ENCODE measurements around the gene AMPH.

The AMPH gene

DNA sequence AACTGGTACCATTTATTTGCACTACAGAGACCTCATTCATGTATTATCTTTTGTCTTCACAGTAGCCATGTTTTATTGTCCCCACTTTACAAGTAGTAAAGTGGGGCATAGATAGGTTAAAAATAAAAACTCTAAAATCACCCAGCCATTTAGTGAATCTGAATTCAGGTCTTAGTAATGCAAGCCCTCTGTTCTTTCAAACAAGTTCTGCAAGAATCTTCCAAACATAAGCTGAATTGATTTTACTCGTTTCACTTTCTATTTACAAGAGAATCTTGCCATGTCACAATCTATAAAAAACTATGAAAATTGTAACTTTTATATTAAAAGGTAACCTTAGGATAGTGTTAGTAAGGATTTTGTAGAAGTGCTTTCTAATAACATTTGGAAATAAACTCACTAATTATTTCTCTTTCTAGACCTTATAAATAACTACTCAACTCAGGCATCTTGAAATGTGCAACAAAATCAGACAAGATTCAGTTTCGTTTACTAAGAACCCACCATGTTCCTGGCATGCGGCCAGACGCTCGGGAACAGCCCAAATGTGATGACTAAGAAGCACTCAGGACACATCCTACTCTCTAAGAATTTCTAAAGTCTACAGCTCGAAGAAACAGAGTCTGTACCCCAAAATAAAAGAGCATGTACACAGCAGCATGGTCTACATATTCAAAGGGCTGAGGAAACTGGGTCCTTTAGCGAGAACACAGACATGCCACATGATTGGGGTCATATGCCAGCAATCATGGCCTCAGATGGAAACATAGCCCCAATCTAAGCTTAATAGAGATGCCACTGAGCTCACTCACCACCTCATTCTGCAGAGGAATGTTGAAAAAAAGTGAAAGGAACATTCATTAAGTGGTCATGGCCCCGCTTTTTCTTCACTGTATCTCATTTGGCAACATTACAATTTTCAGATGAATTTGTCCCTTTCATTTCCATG is 167.6 kb downstream of the AMPH start:
- peak; percentile 79 for DNase-seq (ENCODE audit: low read depth)

- no peak for DNase-seq (ENCODE audit: low read depth)
These were observed 168.4 kb downstream of the AMPH start for GRCh38 chr7:38462819-38463218.

GRCh38 chr7:38461887-38462286 is 169.3 kb downstream of the AMPH start:
- no peak for DNase-seq (ENCODE audit: low read depth)

DNA sequence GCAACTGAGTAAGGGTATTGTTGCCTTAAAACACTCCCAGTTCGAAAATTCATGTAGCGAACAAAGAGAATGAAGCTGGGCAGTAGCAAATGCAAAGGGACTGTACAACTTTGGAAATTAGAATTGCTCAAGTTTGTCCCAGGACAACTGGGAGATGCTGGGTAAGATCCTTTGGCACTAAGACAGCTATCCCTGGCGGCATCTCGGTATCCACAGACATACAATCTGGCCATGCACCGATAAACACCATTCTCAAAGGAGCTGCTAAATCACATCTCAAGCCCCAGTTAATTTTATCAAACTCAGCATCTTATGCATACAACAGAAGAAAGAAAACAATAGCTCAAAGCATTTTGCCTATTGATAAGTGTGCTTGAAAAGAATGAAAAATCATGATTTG is 177.3 kb downstream of the AMPH start:
- DNase-seq (ENCODE audit: low read depth) = no peak

DNA sequence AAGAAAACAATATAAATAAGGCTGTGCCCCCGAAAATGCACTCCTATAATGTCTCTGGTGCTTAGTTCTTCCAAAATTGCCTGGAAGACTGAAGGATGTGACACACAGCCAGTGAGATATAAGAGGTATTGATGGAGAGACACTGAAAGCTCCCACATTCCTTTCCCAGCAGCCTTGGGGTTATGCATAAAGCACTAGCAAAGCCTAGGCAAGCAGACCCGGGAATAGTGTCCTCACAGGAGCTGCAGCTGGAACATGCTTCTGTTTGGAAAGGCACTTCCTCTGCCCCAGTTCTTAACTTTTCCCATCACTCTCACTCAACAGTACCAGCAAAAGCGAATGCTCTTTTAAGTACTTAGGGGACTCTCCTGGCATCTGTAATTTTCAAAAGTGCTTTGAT is 178.0 kb downstream of the AMPH start:
- DNase-seq (ENCODE audit: low read depth) = no peak

- no peak for DNase-seq (ENCODE audit: low read depth)
These were observed 178.5 kb downstream of the AMPH start for GRCh38 chr7:38452681-38453108.

DNA sequence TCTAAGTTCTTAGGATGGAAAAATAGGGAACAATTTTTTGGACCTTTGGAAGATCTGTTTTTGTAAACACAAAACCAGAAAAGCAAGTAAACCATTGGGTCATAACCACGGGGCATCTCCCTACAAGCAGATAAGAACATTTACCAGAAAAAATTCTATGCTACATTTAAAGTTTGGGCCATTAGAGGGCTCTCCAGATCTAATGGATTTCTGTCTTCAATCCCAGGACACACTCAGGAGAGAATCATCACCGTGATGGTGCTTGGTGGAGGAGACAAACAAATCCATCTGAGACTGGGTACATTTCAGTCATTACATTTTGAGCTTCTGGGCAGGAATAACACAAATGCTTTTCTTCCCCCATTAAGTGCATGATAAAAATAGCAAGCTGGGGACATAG is 179.3 kb downstream of the AMPH start:
- no peak for DNase-seq (ENCODE audit: low read depth)

DNA sequence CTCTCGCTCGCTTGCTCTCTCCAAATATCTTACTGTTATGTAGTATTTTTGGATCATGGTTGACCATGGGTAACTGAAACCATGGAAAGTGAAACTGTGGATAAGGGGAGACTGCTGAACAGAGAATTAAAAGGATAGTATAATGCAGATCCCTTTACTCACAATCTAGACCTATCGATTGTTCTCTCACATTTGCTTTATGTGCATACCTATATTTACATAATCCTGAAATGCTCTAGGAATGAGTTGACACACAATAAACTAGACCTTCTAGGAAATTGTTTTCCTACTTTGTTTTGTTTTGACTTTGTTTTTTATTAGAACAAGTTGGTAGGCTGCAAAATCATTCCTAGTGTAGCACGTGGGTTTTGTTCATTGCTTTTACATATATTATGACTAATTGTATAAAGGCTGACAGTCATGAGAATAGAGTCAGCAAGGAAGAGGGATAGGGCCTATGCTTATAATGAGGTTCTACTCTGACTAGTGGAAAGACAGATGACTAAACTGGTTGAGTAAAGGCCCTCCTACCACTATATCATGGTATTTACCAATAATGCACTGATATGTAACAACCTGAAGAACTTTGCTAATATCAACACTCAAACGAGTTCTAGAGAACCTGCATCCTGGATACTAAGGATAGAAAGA is 182.5 kb downstream of the AMPH start:
- no peak for DNase-seq (ENCODE audit: low read depth)

DNA sequence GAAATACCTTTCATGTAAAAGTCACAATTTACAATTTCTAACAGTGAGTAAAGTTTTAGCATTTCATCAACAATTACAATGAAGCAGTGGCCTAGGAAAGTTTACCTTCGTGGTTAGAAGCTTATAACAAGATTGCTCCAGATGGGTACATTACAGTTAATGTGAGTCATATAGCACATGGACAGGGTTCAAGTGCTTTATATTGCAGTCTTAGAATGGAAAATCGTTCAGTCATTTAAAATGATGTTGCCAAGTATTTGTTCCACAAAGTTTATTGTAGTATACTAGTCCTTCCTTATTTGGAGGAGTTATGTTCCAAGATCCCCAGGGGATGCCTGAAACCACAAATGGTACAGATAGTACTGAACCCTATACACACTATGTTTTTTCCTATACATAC is 183.1 kb downstream of the AMPH start:
- DNase-seq (ENCODE audit: low read depth) = no peak

DNA sequence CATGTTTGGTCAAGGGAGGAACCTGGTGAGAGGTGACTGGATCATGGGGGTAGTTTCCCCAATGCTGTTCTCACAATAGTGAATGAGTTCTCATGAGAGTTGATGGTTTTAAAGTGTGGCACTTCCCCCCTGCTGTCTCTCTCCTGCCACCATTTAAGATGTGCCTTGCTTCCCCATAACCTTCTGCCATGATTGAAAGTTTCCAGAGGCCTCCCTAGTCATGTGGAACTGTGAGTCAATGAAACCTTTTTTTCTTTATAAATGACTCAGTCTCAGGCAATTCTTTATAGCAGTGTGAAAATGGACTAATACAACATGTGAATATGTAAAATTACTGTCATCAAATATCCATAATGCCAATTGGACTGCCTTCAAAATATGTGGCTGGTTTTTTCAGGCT is 192.2 kb downstream of the AMPH start:
- no peak for DNase-seq (ENCODE audit: low read depth)

DNA sequence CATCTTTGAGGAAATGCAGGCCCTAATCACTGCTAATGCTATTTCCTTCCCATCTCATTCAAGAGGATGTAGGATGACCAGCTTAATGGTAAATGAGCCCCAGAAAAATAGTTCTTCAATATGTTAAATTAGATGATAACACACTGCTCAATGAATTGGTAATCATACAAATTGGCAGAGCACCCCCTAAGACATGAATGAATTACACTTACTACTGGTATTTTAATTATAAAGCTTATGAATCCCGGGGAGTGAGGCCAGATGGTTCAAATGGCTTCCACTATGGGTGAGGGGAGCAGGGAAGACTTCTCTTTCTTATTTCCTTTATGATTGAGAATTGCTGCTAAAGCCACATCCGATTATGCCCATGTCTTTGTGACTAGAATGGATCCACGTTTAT is 198.5 kb downstream of the AMPH start:
- no peak for DNase-seq (ENCODE audit: low read depth)

DNA sequence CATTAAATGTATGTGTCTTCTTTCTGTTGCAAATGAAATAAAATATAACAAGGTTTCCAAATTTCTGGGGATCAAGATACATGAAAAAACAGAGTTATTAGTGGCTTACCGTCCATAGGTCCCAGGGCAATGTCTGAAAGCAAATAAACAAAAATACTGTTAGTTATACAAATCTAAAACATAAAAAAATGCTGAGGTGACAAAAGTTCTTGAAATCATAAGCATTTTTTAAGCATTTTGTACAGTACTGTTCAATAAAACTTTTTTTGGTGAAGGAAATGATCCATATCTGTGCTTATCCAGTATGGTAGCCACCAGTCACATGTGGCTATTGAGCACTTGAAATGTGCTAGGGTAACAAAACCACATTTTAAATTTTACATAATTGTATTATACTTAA is 199.1 kb downstream of the AMPH start:
- no peak for DNase-seq (ENCODE audit: low read depth)

DNA sequence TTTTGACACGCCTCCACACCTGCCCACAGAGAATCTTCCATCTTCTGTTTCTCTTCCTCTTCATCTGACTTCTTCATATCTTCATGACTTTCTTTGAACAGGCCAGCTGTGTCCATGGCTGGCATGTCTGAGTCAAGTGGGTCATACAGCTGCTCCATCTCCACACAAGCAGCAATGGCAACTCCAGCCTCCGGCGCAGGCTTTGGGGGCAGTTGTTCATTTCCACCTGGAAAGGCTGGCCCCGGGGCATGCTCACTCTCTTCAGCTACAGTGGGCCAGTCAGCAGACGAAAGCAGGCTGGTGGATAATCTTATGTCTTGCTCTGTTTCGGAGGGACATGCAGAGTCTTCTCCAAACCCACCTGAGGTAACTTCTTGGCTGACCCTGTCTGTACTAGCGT is 202.1 kb downstream of the AMPH start:
- no peak for DNase-seq (ENCODE audit: low read depth)

DNA sequence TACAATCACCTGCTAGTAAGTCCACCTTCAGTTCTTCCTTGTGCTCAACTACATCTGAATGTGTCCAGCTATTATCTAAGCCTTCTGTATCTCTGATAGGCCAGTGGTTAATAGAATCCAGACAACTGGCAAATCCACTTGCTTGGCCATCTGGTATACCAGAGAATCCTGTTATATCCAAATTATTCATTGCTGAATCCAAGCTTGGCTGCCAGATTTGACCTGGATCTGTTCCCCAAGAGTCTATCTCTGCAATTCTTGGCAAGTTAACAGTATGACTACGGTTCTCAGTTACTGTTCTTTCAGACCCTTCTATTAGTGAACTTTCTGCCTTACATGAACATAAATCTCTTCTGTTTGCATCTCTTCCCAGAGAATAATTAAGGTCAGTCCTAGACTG is 203.1 kb downstream of the AMPH start:
- no peak for DNase-seq (ENCODE audit: low read depth)

DNA sequence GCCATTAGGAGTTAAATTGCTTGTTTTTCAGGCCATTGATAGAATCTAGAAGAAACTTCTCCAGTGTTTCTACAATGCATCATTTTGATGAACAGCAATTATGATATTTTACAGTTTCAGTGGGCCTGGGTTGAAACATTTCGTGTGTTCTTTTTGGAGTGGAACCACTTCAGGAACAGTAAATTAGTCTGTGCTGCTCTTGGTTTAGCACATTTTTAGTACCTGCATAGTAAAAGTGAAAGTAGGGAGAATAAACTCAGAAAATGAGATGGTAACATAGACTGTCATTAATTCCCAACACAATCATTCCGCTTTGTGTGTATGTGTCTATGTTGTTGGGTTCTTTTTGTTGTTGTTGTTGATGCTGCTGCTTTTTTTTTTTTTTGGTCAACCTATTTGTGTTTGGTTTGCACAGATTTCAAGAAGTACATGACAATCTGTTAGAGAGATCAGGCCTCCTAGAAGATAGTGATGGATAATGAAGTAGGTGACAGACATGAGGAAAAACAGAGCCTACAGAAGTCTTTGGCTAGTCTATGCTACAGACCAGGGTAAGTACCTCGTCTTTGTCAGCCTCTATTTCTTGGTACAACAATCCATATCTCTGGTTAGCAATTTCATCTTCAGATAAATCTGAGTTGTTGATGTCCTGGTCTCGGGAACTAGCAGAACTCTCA is 203.8 kb downstream of the AMPH start:
- DNase-seq (ENCODE audit: low read depth) = no peak

DNA sequence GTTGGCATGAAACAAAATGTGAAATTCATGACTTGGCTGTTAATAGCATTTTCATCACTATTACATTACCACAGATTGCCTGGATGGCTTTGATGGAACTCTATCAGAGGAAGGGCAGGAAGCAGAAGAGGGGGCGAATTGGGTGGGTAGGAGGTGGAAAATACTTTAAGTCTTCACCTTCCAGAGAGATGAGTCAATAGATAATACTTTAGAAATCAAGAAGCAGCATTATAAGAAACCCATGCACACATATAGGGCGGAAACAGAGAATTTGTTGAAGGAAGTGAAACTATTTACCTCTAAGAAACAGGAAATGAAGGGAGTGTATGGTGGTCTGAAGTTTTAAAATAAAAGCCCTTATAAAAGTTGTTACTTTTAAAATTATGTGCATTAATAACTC is 205.7 kb downstream of the AMPH start:
- DNase-seq (ENCODE audit: low read depth) = no peak

DNA sequence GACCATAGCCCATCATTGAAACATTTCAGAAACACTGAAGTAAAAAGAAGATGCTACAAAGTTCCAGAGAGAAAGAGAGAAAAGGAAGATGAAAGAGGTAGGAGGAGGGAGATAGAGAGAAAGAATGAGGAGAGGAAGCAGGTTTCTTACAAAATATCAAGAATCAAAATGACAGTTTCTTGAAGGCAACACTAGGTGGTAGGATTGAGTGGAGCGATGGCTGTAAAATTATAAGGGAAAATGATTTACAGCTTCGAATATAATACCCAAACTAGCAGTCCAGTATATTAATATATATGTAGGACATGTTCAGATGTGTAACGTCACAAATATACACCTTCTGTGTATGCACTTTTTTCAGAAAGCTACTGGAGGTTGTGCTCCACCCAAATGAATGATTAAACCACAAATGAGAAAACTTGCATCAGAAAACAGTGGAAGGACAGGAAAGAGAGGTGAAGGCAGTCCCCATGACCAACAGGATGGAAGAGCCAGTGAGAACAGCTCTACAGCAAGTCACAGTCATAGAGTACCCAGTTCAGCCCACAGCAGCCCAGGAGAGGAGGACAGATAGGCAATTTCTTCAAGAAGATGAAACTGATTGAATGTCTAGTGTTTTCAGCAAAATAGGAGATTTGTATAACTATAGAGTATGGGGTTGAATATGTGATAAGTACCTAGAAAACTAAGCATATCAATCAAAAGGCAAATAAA is 206.3 kb downstream of the AMPH start:
- no peak for DNase-seq (ENCODE audit: low read depth)

- no peak for DNase-seq (ENCODE audit: low read depth)
These were observed 217.4 kb downstream of the AMPH start for GRCh38 chr7:38413784-38414183.

GRCh38 chr7:38411404-38411803 is 219.8 kb downstream of the AMPH start:
- no peak for DNase-seq (ENCODE audit: low read depth)

DNA sequence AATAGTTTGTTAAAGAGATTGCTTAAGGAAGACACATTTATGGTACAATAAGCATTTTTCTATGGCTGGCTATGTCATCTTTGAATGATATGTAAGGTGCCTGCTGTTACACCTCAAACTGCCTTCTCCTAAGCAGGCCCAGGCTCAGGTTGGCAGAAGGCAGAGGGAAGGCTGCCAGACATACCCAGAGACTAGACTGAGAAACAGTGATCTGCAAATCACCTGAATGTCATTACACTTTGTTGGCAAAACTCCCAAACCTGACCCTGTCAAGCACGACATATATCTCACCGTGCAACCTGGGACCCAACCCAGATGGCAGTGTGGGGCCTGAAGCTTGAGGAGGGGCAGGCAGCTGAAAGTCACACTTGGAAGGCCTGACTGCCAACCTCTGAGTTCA is 221.1 kb downstream of the AMPH start:
- no peak for DNase-seq (ENCODE audit: low read depth)

DNA sequence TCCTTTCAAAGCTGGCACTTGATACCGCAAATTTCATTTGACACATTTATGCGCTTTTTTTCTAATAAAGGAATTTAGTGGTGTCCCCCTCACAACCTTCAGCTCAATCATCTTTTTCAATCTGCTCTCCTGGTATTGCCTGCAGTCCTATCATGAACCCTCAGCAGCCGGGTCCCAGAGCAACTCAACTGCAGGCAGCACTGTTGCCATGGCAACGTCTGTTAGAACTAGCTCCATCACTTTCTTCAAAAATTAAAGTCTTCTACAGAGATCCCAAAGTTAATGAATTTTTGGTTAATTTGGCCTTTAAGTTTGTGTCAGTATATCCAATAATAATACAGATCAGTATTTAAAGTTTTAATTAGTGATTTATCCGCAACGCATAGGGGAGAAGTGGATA is 221.6 kb downstream of the AMPH start:
- no peak for DNase-seq (ENCODE audit: low read depth)

- peak; percentile 37 for DNase-seq (ENCODE audit: low read depth)
These were observed 232.3 kb downstream of the AMPH start for GRCh38 chr7:38398725-38399321.

All from activated T-cell treated with anti-CD3 and anti-CD28 coated beads for 48 hours (primary cell).